Stimulated activated CD8-positive, alpha-beta memory T cell treated with anti-CD3 and anti-CD28 coated beads, Interleukin-4, amount 100 ng/mL, for 24 hours (primary cell): ENCODE data around the gene GBP2.
A peak's percentile ranks its signal among the peaks of the same experiment; 100 is the strongest.
"Not testable (repeated sequence)": the region's sequence is repeated elsewhere in the genome, so short reads cannot be mapped to it uniquely, and the experiment has no call there.

Source experiments
- DNase-seq: peaks from one replicate; pipeline ENCODE4 v3.0.0-alpha.2; 2020; ENCODE audit warnings: low read depth

The GBP2 gene

DNA sequence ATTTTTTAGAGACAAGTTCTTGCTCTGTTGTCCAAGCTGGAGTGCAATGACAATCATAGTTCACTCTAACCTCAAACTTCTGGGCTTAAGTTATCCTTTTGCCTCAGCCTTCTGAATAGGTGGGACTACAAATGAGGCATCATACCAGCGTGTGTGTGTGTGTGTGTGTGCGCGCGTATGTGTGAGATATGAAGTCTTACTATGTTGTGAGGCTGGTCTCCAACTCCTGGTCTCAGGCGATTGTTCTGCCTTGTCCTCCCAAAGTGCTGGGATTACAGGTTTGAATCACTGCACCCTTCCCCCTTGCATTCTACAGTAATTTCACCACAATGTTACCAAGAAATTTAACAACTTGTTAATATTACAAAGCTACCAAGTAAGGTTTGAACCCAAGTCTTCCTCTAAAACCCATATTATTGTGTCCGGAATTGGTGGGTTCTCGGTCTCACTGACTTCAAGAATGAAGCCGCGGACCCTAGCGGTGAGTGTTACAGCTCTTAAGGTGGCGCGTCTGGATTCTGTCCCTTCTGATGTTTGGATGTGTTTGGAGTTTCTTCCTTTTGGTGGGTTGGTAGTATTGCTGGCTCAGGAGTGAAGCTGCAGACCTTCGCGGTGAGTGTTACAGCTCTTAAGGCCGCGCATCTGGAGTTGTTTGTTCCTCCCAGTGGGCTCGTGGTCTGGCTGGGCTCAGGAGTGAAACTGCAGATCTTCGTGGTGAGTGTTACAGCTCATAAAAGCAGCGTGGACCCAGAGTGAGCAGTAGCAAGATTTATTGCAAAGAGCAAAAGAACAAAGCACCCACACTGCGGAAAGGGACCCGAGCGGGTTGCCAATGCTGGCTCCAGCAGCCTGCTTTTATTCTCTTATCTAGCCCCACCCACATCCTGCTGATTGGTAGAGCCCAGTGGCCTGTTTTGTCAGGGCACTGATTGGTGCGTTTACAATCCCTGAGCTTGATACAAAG is 970 bp upstream of the GBP2 start:
- peak; percentile 56 for DNase-seq

DNA sequence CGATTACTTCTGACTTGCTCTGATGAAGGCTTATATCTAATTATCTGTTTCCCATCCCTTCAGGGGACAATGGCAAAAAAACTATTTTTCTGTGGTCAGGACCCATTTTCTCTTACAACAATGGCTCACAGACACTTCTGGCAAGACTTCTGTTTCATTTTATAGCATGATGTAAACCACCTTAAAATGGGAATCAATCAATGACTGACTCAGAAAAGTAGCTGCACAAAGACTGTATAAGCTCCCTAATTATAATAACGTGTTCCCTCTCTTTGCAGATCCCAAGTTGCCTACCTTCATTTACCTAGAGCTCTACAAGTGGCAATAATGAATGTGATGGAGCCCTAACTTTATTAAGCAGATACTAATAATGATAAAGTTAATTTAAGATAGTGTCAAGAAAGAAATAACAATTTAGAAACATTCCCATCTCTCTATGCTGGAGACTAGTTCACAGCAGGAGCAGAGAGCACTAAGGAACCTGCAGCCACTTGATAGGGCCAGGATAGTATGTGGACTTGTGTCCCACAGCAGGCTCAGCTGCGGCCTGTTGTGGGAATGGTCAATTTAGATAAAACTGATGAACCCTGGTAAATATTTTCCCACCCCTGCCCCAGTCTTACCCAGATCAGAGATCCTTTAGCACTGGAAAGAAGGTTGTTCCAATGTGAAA is 538 bp downstream of the GBP2 start:
- no peak for DNase-seq

DNA sequence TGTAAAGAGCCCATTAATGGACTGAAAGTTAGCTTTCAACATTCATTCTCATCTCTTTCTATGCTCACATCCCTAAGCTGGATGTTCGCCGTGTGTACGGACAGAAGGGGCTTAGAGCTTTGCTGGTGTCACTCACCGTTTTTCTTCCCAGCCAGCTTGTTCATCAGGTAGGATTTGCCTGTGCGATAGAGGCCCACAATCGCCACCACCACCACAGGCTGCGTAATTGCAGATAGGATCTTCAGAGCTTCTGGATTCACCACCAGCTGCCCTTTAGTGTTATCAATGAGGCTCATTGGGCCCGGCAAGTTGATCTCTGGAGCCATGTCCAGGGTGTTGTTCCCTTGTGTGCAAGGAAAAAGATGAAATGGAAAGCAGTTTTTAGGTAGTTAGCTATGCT is 4.3 kb downstream of the GBP2 start:
- no peak for DNase-seq

DNA sequence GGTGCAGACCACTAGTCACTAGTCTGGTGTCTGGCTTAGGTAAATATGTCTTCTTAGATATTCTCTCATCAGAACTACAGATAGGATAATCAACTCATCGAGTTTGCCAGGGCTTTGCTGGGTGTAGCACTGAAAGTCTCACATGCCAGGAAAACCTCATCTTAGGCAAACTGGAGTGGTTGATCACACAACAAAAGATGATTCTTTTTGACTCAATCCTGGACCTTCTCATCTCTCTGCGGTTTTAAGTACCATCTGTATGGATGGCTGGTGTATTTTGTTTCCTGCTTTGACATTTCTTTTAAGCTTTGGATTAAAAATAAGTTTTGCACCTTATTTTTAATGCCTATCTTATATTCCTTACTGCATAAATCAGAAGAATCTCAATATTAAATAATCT is 11.3 kb downstream of the GBP2 start:
- DNase-seq: no peak

DNA sequence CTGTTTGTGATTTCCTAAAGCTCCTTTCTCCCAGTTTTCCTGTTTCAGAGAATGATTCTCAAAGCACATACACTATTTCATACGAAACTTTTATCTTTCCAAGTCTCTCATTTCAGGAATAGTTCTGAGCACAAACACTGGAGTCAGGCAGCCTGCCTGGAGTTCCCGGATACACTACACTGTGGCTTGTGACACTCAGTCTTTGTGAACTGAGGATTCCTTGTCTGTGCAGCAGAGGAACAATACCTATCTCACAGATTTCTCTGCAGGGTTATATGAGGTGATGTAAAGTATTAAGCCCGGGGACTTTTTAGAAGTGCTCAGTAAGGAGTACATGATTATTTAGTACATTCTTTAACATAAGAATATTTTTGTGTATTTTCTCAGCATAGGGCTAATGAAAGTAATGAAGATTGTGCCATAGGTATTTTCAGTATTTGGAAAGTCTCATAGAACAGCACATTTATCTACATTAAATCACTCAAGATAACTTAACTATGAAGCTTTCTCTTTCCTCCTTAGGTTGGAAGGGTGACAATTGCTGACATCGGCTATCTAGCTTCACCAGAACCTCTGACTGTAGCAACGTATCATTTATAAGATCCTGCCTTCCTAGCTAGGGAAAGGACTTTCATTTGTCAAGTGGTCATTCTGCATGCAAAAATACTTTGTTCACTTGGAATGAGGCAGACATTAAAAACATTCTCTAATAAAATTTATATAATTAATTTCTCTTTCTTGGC is 12.9 kb downstream of the GBP2 start:
- no peak for DNase-seq

DNA sequence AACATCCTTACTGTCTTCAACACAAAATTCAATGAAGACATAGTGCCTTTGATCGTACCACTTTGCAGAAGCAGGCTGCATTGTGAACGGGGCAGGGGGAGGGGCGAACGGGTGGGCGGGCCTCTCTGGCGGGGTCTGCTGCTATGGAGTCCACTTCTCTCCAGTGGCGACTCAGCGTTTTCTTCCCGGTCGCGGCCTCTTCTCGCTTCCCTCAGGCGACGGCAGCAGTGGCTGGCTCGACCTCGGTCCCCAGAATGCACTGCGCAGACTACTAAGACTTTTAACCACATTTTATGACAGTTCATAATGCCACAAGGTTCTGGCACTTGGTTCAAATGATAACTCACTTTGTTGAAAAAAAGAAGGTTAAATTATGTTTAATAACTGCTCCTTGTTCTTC is 21.2 kb downstream of the GBP2 start:
- DNase-seq: no peak

DNA sequence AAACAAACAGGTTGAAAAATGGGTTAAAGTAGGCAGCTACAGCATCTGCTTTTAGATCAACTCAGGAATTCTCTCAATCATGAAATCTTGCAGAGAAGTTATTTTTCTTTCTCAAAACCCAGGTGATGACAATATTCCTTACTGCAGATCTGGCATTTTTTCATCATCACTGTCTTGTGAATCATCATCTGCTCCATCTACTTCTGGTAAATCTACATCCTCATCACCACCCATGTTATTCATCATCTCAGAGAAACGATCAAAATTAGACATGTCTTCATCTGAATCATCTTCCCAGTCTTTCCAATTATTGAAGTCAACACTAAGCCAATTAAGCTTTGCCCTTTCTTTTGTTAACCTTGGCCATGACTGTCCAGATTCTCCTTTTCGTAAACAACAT is 21.8 kb downstream of the GBP2 start:
- DNase-seq: no peak

DNA sequence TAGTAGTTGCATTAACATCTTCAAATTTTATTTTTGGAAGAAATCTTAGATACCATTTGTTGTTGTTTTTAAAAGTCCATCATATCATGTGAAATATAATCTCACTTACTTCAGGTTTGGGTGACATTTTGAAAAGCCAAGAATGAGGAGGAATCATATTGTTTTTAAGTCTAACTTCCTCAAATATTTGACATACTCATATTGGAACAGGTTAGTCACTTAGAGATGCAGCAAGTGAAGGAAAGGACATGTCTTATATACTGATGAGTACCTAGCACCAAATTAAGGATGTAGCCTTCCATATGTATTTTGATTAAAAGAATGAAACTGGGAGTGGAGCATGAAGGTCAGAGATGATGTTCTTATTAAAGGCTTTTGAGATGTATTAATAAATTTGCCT is 23.9 kb downstream of the GBP2 start:
- DNase-seq: no peak

DNA sequence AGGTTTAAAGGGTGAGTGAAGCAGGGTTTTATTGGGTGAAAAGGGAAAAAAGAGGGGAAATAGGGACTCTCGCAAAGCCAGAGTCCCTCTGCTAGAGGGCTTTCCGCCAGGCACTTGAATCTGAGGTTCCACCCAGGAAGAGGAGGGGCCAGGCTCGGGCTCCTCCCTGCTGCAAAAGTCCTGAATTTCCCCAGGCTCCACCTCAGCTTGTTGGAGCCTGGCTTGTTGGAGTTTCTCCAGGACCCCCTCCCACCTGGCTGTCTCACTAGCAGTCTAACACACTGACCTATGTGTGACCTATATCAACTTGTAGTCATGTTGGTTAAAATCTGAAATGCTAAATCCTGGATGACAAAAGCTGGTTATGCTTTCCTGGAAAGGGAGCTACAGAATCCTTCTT is 25.5 kb downstream of the GBP2 start:
- DNase-seq: no peak

DNA sequence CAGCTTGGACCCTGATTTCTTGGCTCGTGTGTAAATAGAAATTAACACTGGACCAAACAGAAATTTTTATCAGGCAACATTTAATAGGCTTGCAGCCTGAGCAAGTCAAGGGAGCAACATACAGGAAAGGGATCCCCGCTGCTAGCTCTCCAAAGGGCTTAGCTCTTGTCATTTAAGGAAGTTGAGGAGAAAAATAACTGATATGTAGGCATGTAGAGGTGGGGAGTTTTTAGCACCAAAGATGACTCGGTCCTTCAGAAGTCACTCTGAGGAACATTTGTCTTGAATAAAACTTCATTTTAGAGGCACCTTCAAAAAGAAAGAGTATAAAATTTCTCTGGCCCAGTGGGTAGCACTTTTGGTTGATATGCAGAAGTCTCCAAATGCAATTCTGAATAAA is 27.1 kb downstream of the GBP2 start:
- DNase-seq: no peak

DNA sequence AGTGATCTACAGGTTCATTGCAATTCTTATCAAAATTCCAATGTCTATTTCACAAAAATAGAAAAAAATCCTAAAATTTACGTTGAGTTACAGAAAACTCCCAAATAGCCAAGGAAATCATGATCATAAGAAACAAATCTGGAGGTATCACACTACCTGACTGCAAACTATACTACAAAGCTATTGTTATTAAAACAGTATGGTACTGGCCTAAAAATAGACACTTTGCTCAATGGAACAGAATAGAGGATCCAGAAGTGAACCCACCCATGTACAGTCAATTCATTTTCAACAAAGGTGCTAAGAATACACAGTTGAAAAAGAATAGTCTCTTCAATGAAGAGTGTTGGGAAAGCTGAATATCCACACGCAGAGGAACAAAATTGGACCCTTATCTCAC is 30.2 kb downstream of the GBP2 start:
- no peak for DNase-seq

DNA sequence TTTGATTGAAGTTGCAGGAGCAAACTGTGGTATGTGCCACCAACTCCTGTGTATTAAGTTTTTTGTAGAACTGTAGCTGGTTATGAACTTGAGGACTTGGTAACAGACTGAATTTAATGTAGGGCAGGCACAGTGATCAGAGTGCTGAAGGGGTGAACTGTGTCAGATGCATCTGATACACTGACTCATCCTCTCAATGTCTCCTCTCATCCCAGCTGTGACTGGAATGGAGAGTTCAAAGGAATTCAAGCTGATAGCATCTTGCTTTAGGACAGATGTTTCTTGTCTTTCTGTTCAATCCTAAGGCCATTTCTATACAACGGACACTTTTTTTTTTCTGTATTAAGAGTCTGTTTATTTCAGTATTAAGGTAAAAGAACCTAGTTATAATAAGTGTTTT is 36.0 kb downstream of the GBP2 start:
- DNase-seq: no peak

DNA sequence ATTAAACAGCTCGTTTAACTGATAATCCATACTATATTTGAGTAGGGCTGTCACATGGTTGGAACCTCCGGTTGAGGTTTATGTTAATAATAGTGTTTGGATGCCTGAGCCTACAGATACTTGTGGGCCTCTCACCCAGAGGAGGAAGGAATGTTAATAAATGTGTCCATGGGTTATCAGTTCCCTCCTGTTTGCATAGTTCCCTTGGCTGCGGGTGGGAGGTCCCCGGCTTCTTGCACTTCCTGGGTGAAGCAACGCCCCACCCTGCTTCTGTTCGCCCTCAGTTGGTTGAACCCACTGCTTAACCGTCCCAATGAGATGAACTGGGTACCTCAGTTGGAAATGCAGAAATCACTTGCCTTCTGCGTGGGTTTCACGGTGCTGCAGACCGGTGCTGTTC is 37.3 kb downstream of the GBP2 start:
- no peak for DNase-seq

DNA sequence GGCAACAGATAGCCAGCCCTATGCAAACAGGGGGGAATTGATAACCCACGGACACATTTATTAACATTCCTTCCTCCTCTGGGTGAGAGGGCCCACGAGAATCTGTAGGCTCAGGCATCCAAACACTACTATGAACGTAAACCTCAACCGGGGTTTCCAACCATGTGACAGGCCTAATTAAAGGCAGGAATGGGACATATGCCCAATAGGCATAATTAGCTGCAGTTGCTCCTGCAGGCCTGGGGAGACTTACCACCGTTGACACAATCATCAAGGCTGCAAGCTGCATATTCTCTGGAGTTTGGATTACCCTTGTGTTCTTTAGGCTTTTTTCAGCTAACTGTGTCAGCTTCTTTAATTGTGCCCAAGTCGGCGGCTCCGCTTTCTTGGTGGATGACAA is 38.7 kb downstream of the GBP2 start:
- DNase-seq: no peak

DNA sequence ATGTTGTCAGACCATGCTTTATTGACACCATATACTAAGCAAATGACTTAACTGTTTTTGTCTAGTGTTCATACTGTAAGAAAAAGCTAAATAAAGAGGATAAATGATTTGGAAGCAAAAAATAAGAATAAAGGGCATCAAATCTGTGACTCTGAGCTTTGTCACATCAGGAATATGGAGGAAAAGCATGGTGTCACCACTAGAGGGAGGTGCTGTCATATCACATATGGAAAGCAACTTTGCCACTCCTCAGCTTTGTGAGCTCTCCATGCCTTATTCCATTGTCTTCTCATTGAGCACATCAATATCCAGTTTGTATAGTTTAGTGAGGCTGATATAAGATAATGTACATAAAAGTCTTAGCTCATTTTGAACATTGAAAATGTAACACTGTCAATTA is 40.1 kb downstream of the GBP2 start:
- no peak for DNase-seq

DNA sequence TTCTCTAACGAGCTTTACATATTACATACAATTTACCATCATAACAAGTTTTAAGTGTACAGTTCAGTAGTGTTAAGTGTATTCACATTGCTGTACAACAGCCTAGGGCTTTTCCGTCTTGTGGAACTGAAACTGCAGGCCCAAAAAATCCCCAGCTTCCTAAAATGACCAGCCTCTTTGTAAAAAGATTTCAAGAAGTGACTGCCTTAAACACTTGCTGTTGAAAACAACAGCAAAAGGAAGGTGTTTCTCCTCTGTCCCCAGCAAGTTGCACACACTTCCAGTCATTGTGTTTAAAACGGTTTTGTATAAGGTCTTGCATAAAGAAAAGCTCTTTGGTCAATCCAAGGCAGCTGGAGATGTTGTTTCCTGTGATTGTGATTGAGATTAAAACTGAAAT is 44.9 kb downstream of the GBP2 start:
- no peak for DNase-seq

DNA sequence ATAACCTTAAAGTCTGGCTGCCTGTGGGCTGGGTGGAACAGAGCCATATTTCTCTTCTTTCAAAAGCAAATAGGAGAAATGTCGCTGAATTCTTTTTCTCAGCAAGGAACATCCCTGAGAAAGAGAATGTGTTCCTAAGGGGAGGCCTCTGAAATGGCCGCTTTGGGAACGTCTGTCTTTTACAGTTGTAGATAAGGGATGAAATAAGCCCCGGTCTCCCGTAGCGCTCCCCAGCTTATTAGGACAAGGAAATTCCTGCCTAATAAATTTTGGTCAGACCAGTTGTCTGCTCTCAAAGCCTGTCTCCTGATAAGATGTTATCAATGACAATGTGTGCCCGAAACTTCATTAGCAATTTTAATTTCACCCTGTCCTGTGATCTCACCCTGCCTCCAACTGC is 45.8 kb downstream of the GBP2 start:
- DNase-seq: not testable (repeated sequence)

DNA sequence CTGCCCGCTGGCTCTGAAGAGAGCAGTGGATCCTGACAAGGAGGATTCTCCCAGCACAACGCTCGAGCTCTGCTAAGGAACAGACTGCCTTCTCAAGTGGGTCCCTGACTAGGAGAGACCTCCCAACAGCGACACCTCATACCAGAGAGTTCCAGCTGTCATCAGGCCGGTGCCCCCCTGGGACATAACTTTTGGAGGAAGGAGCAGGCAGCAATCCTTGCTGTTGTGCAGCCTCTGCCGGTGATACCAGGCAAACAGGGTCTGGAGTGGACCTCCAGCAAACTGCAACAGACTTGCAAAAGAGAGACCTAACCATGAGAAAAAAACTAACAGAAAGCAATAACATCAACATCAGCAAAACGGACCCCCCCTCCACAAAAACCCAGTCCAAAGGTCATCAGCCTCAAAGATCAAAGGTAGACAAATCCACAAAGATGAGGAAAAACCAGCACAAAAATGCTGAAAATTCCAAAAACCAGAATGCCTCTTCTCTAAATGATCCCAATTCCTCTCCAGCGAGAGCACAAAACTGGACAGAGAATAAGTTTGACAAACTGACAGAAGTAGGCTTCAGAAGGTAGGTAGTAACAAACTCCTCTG is 53.3 kb downstream of the GBP2 start:
- not testable (repeated sequence) for DNase-seq

DNA sequence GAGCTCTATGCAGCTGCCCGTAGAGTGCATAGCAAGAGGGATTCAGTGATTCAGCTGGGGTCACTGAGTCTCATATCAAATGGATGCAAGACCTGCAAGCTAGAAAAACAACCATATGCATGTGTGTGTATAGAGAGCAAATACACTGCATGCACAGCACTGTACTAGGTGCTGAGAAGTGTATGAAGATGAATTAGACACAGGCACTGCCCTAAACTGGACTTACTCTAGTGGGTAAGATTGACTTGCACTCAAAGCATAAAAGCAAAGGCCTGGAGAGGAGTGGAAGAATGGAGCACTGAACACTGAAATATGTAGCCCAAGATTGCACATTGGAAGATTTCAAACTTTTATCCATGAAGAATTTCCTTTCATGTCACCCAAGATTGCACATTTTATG is 55.4 kb downstream of the GBP2 start:
- no peak for DNase-seq

DNA sequence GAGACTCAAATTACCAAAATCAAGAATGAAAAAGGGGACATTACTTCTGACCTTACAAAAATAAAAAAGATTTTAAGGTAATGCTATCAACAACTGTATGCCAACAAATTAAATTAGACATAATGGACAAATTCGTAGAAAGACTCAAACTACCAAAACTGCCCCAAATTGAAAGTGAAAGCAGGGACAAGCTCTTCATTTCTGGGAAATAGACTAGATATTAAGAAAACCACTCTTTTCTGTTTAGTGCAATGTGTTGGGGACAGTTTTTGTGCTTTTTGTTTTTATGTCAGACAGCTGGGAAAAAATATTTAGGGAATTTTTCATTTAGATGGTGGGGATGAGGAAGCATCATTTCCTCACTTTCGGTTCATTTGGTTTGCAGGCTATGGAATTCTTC is 56.0 kb downstream of the GBP2 start:
- DNase-seq: no peak

DNA sequence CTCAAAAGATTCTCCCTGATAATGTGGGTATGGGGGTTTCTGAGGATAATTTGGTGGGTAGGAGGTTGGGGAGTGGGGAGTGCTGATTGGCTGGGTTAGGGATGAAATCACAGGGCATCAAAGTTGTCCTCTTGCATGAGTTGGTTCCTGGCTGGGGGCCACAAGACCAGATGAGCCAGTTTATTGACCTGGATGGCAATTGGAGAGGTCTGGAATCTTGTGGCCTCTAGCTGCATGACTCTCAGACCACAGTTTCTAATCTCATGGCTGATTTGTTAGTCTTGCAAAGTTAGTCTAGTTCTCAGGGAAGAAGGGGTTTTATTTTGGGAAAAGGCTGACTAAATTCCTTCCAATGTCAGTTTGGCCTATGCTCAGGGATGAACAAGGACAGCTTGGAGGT is 57.6 kb downstream of the GBP2 start:
- no peak for DNase-seq

DNA sequence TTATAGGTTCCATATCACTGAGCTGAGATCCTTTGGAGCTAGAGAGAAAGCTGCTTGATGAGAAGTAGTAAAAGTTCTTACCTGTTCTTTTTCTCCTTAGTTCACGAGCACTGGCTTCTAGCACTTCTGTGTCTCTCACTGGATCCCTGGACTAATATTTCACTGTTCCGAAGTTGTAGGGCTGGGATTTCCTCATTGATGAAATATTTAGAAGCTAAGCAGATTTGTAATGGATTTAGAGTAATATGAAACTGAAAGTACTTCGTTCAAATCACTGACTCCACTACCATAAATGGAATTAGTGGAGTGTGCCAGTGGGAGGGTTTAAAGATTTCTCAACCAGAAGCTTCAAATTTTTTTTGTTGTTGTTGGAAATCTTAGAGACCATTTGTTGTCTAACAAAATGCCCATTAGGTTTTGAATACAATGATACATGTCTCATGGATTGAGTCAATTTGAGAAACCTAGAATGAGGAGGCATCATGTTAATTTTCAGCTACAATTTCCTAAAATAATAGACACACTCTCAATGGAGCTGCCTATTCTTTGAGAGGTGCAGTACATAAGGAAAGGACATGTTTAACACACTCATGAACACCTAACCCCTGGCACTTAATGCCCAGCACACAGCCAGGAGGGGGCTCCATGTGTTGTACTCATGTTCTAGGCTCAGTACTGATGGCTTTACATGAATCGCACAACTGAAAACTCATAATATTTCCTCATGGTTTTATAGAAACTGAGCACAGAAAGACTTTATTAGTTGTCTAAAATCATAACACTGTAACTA is 60.6 kb downstream of the GBP2 start, which contains the start of gene GBP1:
Gene GBP1 (minus strand): TSS at position 130 of the 790 bp plus-strand sequence. CDS start 1,974 bp downstream, outside the sequence.
- DNase-seq: no peak
